ENCODE results near the gene SCLY.

Gene SCLY

DNA sequence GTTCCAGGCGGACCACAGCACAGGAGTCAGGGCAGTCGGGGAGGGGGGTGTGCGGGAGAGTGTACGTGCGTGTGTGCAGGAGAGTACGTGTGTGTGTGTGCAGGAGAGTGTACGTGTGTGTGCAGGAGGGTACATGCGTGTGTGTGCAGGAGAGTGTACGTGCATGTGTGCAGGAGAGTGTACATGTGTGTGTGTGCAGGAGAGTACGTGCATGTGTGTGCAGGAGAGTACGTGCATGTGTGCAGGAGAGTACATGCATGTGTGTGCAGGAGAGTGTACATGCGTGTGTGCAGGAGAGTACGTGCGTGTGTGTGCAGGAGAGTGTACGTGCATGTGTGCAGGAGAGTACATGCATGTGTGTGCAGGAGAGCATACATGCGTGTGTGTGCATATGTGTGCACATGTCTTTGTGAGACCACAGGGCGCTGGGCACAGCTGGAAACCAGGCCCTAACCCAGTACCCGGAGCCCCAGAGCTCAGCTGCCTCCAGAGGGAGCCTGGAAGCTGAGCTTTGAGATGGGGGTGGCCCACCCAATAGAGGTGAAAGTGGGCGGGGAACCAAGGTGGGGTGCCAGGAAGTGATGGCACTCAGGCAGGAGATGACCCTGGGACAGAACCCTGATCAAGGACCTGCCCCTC lies 63.8 kb downstream of the SCLY start:
- no peak for DNase-seq

DNA sequence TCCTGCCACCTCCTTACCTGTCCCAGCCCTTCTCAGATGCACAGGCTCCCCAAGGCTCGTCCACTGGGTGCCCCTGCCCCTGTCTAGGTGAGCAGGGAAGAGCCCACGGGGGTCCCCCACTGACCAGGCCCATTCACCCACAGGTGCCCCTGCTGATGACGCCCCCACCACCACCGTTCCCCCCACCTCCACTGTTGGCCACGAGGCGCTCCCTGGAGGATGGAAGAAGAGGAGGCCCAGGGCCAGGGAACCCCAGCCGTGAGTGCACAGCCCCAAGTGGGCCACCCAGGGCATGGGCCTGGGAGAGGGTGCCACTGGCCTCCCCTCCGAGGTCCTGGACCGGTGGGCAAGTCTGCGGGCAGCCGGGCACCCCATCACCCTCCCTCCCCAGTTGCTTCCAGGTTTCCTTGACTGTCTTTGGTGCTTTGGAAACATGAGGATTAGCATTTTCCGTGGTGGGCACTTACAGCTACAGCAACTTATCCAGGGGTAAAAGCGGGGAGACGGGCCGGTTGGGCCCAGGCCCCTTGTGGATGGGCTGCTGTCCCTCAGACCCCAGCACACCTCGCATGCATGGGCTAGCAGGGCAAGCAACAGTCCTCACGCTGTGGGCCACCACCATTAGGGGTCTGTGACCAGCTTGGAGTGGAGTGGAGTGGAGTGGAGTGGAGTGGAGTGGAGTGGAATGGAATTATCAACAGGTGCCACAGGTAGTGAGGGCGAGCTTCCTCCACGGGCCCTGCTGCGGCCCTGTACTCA lies 64.5 kb downstream of the SCLY start:
- no peak for DNase-seq

- no peak for DNase-seq
These were observed 65.5 kb downstream of the SCLY start for GRCh38 chr2:238126338-238126737.

DNA sequence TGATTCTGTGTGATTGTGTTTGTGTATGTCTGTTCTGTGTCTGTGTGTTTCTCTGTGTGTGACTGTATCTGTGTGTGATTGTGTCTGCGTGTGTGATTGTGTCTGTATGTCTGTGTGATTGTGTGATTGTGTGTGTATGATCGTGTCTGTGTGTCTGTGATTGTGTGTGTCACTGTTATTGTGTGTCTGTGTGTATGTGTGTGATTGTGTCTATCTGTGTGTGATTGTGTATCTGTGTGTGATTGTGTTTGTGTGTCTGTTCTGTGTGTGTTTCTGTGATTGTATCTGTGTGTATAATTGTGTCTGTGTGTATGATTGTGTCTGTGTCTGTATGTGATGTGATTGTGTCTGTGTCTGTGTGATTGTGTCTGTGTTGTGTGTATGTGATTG lies 66.0 kb downstream of the SCLY start:
- DNase-seq, result no peak

GRCh38 chr2:238127165-238128060 lies 66.6 kb downstream of the SCLY start:
- DNase-seq, result no peak

GRCh38 chr2:238128061-238128440 lies 67.2 kb downstream of the SCLY start:
- DNase-seq, result no peak

DNA sequence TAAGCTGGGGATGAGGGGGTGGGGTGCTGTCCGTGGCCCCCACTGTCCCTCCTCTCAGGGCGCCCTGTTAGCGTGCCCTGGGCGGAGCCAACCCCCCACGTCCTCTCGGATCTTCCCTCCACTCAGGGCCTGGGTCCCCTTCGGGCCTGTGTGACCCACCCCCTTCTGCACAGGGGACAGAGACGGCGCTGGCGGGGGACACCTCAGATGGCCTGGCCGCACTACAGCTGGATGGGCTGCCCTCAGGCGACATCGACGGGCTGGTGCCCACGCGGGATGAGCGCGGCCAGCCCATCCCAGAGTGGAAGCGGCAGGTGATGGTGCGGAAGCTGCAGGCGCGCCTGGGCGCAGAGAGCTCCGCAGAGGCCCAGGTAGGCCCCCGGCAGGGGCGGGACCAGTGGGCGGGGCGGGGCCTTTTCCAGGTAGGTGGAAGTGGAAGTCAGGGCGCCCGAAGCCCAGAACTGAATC lies 67.8 kb downstream of the SCLY start:
- DNase-seq, result no peak

DNA sequence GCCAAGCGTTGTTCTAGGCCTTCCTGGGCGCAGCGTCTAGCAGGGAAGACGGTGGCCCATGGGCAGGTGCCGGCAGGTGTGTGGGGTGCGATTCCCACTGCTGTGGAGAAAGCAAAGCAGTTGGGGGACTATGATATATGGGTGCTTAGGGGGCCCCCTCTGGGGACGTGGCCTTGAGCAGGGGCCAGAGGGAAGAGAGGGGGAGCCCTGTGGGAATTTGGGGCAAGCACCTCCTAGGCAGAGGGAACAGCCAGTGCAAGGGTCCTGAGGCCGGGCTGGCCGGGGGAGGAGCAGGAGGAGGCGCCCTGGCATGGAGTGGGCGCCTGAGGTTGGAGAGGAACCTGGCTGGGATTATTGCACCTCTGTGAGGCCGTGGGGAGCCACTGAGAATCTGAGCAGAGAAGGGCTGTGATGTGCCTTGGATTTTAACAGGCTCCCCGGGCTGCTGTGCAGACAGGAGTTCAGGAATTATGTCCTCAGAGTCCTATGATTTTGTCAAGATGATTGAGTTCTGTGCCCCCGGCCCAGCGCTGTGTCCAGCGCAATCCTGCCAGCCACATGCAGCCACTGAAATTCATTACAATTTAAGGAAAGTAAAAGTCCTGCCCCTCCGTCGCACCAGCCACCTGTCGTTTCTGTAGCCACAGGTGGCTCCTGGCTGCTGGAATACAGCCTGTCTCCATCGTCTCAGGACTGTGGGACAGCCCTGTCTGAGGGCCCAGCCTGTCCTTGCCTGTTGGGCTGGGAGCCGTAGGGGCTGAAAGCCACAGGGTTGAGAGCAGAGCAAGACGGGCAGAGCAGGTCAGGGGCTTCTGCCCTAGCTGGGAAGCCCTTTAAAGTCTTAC lies 68.6 kb downstream of the SCLY start:
- DNase-seq, result no peak

DNA sequence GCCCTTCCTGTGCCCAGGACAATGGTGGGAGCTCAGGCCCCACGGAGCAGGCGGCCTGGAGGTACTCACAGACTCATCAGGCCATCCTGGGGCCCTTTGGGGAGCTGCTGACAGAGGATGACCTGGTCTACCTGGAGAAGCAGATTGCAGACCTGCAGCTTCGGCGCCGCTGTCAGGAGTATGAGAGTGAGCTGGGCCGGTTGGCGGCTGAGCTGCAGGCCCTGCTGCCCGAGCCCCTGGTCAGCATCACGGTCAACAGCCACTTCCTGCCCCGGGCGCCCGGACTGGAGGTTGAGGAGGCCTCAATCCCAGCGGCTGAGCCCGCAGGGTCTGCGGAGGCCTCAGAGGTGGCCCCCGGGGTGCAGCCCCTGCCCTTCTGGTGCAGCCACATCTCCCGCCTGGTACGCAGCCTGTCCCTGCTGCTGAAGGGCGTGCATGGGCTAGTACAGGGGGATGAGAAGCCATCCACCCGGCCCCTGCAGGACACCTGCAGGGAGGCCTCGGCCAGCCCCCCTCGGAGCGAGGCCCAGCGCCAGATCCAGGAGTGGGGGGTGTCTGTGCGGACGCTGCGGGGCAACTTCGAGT lies 69.4 kb downstream of the SCLY start:
- no peak for DNase-seq

GRCh38 chr2:238130696-238131628 lies 70.2 kb downstream of the SCLY start:
- no peak for DNase-seq

DNA sequence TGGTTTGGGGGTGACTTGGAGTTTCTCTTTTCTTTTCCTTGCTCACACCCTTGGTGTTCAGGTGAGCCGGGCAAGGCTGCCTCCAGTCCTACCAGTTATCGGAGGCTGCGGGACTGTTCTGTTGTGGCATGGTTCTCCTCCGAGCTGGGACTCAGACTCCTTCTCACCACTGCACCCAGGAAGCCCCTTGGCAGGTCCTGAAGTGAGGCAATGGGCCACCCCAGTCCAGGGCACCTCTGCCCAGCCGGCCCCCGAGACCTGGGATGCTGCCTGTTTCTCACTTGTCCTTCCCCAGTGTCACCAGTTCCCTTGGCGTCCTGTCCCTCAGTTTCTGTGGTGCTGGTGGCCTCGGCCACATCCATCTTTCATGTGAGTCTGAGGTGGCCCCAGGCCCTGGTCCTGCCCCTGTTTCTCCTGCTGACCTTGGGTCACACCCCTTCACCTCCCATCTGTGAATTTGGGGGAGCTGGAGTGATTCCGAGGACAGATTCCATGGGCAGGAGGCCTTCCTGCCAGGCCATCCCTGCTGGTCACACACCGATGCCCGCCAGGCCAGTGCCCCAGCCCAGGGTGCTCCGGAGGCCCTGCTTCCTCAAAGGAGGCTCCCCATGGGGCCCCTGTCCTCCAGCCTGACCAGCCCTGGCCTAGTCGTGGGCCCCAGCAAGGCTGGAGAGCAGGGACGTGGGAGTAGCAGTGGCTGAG lies 71.1 kb downstream of the SCLY start:
- DNase-seq, result no peak

GRCh38 chr2:238132463-238133450 lies 72.0 kb downstream of the SCLY start:
- no peak for DNase-seq

- no peak for DNase-seq
These were observed 72.9 kb downstream of the SCLY start for GRCh38 chr2:238133499-238134392.

DNA sequence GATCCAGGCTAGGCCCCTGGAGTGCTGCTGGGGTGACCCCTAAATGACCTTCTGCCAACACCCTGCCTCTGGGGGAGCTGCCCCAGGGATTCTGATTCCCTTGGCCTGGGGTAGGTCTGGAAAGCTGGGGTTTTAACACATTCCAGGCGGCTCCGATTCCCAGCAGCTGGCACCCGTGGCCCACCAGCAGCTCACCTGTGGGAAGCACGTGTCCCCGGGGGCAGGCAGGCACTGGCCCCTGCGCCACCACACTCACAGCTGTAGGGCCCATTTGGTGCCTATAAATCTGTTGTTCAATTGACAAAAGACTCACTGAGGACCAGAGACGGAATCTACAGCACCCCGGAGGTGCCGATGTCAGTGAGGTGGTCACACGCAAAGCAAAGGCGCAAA lies 73.6 kb downstream of the SCLY start:
- no peak for DNase-seq

DNA sequence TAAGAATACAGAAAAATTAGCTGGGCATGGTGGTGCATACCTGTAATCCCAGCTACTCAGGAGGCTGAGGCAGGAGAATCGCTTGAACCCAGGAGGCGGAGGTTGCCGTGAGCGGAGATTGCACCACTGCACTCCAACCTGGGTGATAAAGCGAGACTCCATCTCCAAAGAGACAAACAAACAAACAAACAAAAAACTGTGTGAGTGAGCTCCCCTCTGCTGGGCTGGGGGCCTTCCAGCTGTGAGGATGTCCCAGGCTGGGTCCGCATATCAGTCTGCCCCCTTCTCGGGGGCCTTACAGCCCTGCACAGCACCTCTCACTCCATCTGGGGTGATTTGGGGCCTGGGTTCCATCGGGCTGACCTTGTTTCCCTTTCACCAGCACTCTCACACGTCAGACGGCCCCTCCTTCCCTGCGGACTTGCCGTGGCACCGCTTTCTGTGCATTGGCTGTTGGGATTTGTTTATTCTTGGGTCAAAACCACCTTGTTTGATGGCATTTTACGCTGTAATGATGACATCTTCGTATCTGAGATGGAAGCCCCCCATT lies 74.9 kb downstream of the SCLY start:
- no peak for DNase-seq

DNA sequence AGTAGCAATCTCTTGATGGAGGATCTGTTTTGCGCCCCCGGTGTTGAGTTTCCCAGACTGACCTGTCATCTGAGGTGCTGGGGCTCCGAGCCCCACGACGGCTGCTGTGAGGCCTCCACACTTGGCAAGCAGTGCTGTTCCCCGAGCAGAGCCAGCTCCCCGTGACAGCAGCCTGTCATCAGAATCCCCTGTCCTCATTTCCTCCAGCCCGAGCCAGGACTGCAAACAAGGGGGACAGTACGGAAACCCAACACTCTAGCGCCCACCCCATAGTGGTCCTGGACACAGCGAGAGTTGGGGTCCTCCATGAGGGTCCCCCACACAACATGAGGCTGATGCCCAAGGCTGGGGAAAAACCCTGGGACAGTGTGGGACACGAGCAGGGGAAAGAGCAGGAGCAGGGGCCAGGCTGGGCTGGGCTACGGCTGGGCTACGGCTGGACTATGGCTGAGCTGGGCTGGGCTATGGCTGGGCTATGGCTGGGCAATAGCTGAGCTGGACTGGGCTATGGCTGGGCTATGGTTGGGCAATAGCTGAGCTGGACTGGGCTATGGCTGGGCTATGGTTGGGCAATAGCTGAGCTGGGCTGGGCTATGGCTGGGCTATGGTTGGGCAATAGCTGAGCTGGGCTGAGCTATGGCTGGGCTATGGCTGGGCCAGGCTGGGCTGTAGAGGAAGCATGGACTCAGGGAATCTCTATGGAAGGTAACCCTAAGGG lies 76.2 kb downstream of the SCLY start:
- peak in 2 of 51 donors; percentile 23 to 34 for DNase-seq
